HG03520 (cell line): ENCODE results near the gene MAPK4.
"Not testable (repeated sequence)": the region's sequence is repeated elsewhere in the genome, so short reads cannot be mapped to it uniquely, and the experiment has no call there.

Experiments used
- ATAC-seq: cut with Tn5 transposase; IDR thresholded peaks from one replicate; pipeline ENCODE4 v1.9.1; 2021; ENCODE audit warnings: mild to moderate bottlenecking, moderate library complexity; ENCODE audit not compliant: unreplicated experiment

Gene MAPK4

DNA sequence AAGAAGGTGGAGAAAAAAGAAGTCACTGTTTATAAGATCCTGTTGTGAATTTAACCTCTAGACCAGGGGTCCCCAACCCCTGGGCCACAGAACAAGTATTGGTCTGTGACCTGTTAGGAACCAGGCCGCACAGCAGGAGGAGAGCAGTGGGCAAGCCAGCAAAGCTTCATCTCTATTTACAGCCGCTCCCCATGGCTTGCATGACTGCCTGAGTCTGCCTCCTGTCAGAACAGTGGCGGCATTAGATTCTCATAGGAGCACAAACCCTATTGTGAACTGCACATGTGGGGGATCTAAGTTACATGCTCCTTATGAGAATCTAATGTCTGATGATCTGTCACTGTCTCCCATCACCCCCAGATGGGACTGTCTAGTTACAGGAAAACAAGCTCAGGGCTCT, 13.3 kb downstream of the MAPK4 start:
- ATAC-seq, result not testable (repeated sequence)

- ATAC-seq, result no peak
Observed at GRCh38 chr18:50573679-50574078, 13.8 kb downstream of the MAPK4 start.

DNA sequence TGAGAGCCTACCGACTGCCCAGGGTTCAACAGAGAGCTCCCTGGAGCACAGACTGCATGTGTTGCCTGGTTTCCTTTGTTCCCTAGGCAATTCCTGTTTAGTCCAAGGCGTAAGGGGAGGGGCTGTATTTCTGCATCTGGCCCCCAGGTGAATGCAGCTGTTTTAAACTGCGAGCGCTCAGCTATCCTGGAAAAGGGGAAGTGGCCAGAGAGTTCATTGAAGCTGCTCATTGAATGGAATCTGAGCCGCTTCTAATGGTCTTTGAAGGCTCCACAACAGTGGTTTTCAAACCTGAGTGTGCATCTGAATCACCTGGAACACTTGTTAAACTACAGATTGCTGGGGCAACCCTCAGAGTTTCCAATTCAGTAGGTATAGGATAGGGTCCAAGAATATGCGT, 18.1 kb downstream of the MAPK4 start:
- ATAC-seq, result no peak

DNA sequence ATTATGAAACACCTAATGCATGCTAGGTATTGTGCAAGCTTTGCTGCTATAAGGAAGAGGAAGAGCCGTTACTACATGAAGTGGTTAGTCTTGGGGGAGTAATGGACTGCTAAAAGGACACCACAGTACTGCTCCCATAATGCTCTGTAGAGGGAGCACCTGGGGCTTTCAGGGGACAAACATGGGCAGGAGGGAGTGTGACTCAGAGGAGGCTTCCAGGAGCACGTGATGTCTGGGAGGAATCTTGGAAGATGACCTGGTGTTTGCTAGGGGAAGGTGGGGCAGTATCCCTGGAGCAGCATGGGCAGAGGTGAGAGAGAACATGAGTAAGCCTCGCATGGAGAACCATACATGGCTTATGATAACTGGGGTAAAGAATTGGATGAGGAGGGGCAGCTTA, 18.8 kb downstream of the MAPK4 start:
- ATAC-seq, result no peak

- no peak for ATAC-seq
Observed at GRCh38 chr18:50579061-50579774, 19.3 kb downstream of the MAPK4 start.

- no peak for ATAC-seq
Observed at GRCh38 chr18:50581517-50581916, 21.6 kb downstream of the MAPK4 start.

- ATAC-seq, result no peak
Observed at GRCh38 chr18:50582500-50582899, 22.6 kb downstream of the MAPK4 start.

GRCh38 chr18:50586710-50587109, 26.8 kb downstream of the MAPK4 start:
- ATAC-seq, result no peak

- no peak for ATAC-seq
Observed at GRCh38 chr18:50590593-50590992, 30.7 kb downstream of the MAPK4 start.

GRCh38 chr18:50594012-50594411, 34.1 kb downstream of the MAPK4 start:
- ATAC-seq, result no peak

DNA sequence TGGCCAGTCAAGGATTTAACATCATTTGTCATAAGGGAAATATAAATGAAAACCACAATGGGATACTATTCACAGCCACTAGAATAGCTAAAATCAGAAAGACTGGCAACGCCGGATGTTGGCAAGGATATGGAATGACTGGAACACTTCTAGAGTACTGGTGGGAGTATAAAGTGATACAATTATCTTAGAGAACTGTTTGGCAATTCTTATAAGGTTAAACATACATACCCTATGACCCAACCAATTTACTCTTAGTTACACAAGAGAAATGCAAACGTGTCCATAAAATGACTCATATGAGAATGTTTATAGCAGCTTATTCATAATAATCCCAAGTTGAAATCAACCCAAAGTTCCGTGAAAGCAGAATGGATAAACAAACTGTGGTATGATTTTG, 35.1 kb downstream of the MAPK4 start:
- ATAC-seq, result no peak

DNA sequence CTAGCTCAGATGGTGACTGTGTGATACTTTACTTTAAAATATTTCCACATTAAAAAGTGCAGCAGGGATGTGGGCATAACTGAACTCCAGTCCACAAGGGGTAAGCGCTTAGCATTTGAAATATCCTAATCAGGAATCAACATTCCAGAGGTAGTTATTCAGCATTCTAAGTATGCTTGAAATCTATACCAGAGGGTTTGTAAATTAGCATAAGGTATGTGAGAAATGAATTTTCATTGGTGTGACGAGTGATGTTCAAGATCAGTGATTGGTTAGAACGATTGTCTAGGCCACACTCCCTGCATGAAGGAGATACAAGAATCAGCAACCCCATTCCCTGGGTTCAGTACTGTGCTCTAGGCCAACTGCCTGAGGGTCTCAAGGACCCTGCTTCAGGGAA, 42.6 kb downstream of the MAPK4 start:
- no peak for ATAC-seq

DNA sequence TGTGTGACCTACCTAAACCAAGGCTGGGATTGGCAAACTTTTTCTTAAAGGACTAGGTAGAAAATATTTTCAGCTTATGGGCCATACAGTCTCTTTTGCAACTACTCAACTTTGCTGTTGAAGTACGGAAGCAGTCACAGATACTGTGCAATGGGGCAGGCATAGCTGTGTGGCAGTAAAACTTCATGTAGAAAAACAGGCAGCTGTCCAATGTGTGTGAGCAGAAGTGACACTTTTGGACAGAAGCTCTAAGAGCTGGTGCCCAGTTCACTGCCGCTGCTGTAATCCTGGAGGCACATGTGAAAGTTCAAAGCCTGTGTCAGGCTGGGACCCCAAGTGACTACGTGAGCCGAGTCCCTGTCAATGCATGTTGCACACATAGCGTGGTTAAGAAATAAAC, 46.7 kb downstream of the MAPK4 start:
- ATAC-seq, result no peak

- ATAC-seq, result no peak
Observed at GRCh38 chr18:50607378-50607926, 47.6 kb downstream of the MAPK4 start.

- not testable (repeated sequence) for ATAC-seq
Observed at GRCh38 chr18:50609171-50609570, 49.3 kb downstream of the MAPK4 start.

DNA sequence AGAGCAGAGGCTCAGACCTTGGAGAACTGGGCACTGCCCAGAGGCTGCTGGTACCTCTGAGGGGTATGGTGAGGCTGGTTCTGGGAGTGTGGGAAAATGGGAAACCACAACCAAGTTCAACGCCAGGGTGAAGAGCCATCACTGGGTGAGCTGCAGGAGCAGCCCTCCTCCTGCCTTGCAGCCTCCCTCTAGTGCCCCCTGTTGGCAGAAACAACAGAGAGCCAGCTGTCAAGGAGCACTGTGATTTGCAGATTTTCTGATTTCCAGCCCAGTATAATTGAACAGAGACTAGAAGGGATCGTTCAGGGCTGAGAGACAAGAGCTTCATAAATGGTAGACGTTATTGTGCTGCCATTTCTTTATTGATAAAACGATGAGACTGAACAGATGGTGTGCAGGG, 50.5 kb downstream of the MAPK4 start:
- ATAC-seq, result no peak

GRCh38 chr18:50611529-50611941, 51.6 kb downstream of the MAPK4 start:
- no peak for ATAC-seq

DNA sequence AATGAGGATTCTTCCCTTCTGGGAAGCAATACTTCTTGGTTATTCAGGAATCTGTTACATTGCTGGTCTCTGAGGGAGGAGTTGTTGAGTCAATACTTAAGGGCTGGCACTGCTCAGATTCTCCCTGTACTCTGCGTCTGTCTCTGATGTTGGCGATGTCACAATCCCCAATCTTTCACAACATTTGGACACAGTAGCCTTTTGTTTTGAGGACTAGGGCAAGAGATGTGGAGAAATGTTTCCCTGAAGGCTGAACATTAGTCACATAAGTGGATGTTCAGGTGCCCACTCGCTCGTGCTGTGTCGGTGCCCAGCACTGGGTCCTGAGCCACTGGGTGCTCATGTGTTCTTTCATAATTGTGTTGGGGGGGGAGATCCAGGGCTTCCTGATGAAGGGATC, 55.0 kb downstream of the MAPK4 start:
- ATAC-seq, result no peak

GRCh38 chr18:50616484-50617048, 56.7 kb downstream of the MAPK4 start:
- no peak for ATAC-seq

GRCh38 chr18:50619861-50620275, 60.0 kb downstream of the MAPK4 start:
- ATAC-seq, result no peak

DNA sequence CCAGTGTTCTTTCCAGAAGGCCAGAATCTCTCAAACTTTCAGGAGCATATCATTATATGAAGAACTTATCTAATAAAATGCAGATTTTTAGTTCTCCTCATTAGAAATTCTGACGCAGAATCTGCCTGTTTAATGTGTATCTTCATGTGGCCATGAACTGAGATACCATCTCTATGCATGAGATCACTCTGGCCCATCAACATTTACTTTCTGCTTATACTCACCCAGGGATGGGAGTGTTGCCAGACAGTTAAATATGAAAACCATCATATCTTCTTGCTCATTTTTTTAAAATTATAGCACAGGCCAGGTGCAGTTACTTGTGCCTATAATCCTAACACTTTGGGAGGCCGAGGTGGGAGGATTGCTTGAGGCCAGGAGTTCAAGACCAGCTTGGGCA, 60.4 kb downstream of the MAPK4 start:
- no peak for ATAC-seq

- ATAC-seq, result no peak
Observed at GRCh38 chr18:50621366-50621765, 61.5 kb downstream of the MAPK4 start.

DNA sequence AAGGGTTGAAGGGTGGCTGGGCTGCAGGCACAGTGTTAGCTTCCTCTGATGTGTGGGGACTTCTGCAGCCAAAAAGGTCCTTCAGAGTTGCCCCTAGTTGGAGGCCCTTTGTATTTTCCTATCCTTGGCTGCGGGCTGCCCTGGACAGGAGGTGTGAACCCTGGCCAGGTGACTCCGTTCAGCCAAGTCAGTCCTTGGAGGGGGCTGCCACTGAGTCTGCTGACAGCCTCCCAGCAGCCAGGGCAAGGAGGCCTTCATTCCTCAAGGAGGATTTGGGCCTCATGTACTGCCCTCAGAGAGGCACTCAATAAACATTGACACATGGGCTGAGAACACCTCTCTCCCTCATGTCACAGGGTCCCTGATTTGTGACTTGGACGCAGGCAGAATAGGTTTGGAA, 62.4 kb downstream of the MAPK4 start:
- no peak for ATAC-seq
